ENCODE data around the gene RSAD1. TPM values are rescaled to one million over a fixed set of nuclear protein-coding genes. Genes with fewer than 3 reads are reported as not detected.
A peak's percentile ranks its signal among the peaks of the same experiment; 100 is the strongest.

The RSAD1 gene
- total and polyA plus RNA-seq, 2 donors (not counting 3 experiments of a cell fraction or from before 2014, with no cell fraction given), result 20.3 to 35.5 TPM

- POLR2A ChIA-PET, result interaction anchor here (2.1 kb wide), 1 partner anchor 81 kb away, joined by 8 read pairs; the partner anchor contains the start of gene LRRC59
- intact Hi-C loops (cut with micrococcal nuclease) (loop anchor here (1.0 to 2.0 kb wide), 2 partner anchors 51 to 278 kb away; partner anchors contain the start of gene ACSF2), dilution Hi-C loops (cut with MboI; ENCODE audit: extremely low pct_ligation_motif_present, low sequenced_read_pairs) (no loop called here)
- Histone ChIP-seq H3K27me3 (ENCODE audit: control insufficient read depth in 2 of 2, insufficient read depth in 2 of 2, low read length in 2 of 2) (peaks cover 7 to 17% of the 10 kb centered on the region in 2 experiments), H3K9ac (replicated peaks; ENCODE audit: extremely low read depth, insufficient read depth, low read length) (no peak overlapping the region), H3K9me3 (replicated peaks; ENCODE audit: control insufficient read depth, insufficient read depth, low read length) (no peaks in the 10 kb centered on the region), H3K27ac (ENCODE audit: insufficient read depth, low read depth, low read length) (no peak overlapping the region), H4K20me1 (replicated peaks; ENCODE audit: control insufficient read depth, extremely low read depth, insufficient read depth, low read length) (no peaks in the 10 kb centered on the region), H3K79me2 (ENCODE audit: control insufficient read depth, insufficient read depth, low read length) (peaks cover 8% of the 10 kb centered on the region), H3K4me1 (ENCODE audit: control insufficient read depth, extremely low read depth, insufficient read depth, low read length) (peaks cover 20% of the 10 kb centered on the region), H3K4me3 (replicated peaks in 1 of 3; ENCODE audit: insufficient read depth in 1 of 3, low read depth in 1 of 3, low read length in 3 of 3) (no peak overlapping the region), H3K36me3 (ENCODE audit: control insufficient read depth in 2 of 2, extremely low read depth in 1 of 2, insufficient read depth in 2 of 2, low read length in 2 of 2) (peaks cover 2 to 3% of the 10 kb centered on the region in 2 experiments), H2AFZ (ENCODE audit: low read depth, low read length) (peak overlapping the region; percentile 50), H3K9me1 (replicated peaks; ENCODE audit: control insufficient read depth, extremely low read depth, insufficient read depth, low read length) (no peaks in the 10 kb centered on the region), H3K4me2 (ENCODE audit: insufficient read depth, low read length) (no peak overlapping the region)
- DNase-seq (ENCODE audit: low read depth, low spot score) (no peak), FAIRE-seq (no peak)
- CTCF ChIA-PET, result interaction anchor here (1.3 to 2.4 kb wide), 5 partner anchors 27 to 278 kb away, joined by 3 to 44 read pairs (median 8); partner anchors contain the start of gene LRRC59
- TF ChIP-seq FOS (IDR thresholded peaks at IDR 0.05; ENCODE audit: borderline replicate concordance, insufficient read depth, low read length), result no peak
- no peak for TF ChIP-seq JUN (IDR thresholded peaks at IDR 0.05; ENCODE audit: borderline replicate concordance, insufficient read depth, insufficient read length, low read depth)
- BruUV-seq (replicated peaks), result no TSS peak
Measured at GRCh38 chr17:50477976-50478375, 684 bp upstream of the RSAD1 start.

- BruUV-seq (replicated peaks), result no TSS peak
- DNase-seq (ENCODE audit: low read depth, low spot score), result peak; percentile 72
- peak overlapping the region; percentile 76 for H3K9ac ChIP-seq (replicated peaks; ENCODE audit: extremely low read depth, insufficient read depth, low read length)
- no peak overlapping the region for H3K27ac ChIP-seq (ENCODE audit: insufficient read depth, low read depth, low read length)
- dilution Hi-C loops (cut with MboI; ENCODE audit: extremely low pct_ligation_motif_present, low sequenced_read_pairs), result no loop called here
- H3K4me1 ChIP-seq (ENCODE audit: control insufficient read depth, extremely low read depth, insufficient read depth, low read length), result peaks cover 20% of the 10 kb centered on the region
- H3K27me3 ChIP-seq (ENCODE audit: control insufficient read depth in 2 of 2, insufficient read depth in 2 of 2, low read length in 2 of 2), result peaks cover 7 to 13% of the 10 kb centered on the region in 2 experiments
- peaks cover 8% of the 10 kb centered on the region for H3K79me2 ChIP-seq (ENCODE audit: control insufficient read depth, insufficient read depth, low read length)
- ChIA-PET CTCF (interaction anchor here (0.6 to 2.4 kb wide), 26 partner anchors 9 to 364 kb away, joined by 3 to 44 read pairs (median 4); partner anchors contain the start of genes CHAD, LRRC59 and XYLT2), POLR2A (interaction anchor here (0.6 to 2.1 kb wide), 2 partner anchors 82 to 736 kb away, joined by 3 to 8 read pairs; partner anchors contain the start of gene LRRC59)
- FAIRE-seq, result peak; percentile 84
- peak overlapping the region; percentile 95 for H3K4me2 ChIP-seq (ENCODE audit: insufficient read depth, low read length)
- intact Hi-C loops (cut with micrococcal nuclease), result loop anchor here (1.0 to 5.0 kb wide), 4 partner anchors 53 to 223 kb away; partner anchors contain the start of genes ACSF2 and LRRC59
- no peaks in the 10 kb centered on the region for H3K9me1 ChIP-seq (replicated peaks; ENCODE audit: control insufficient read depth, extremely low read depth, insufficient read depth, low read length)
- TF ChIP-seq FOS (IDR thresholded peaks at IDR 0.05; ENCODE audit: borderline replicate concordance, insufficient read depth, low read length), result no peak
- TF ChIP-seq POLR2A (IDR thresholded peaks at IDR 0.05; ENCODE audit: low read depth, low read length), result no peak
- peak; percentile 28 to 82 for TF ChIP-seq CTCF (IDR thresholded peaks at IDR 0.05; ENCODE audit: extremely low read depth in 1 of 2, insufficient read depth in 1 of 2, low read depth in 1 of 2, low read length in 2 of 2)
- TF ChIP-seq POLR2AphosphoS5 (IDR thresholded peaks at IDR 0.05; ENCODE audit: insufficient read depth, low read depth, low read length), result peak; percentile 25
- peak; percentile 93 for TF ChIP-seq MYC (IDR thresholded peaks at IDR 0.05; ENCODE audit: low read depth, low read length)
- TF ChIP-seq JUN (IDR thresholded peaks at IDR 0.05; ENCODE audit: borderline replicate concordance, insufficient read depth, insufficient read length, low read depth), result no peak
- no peak for TF ChIP-seq EZH2 (IDR thresholded peaks at IDR 0.05; ENCODE audit: borderline replicate concordance, low read depth, low read length, severe bottlenecking)
- TF ChIP-seq MAX (IDR thresholded peaks at IDR 0.05; ENCODE audit: insufficient read depth, insufficient read length), result peak; percentile 92
- no peak for TF ChIP-seq GATA2 (IDR thresholded peaks at IDR 0.05; ENCODE audit: insufficient read depth, insufficient read length, low read depth, low read length)
- peak overlapping the region; percentile 58 to 85 (median 79) for H3K4me3 ChIP-seq (replicated peaks in 1 of 3; ENCODE audit: insufficient read depth in 1 of 3, low read depth in 1 of 3, low read length in 3 of 3)
- H4K20me1 ChIP-seq (replicated peaks; ENCODE audit: control insufficient read depth, extremely low read depth, insufficient read depth, low read length), result no peaks in the 10 kb centered on the region
- H3K9me3 ChIP-seq (replicated peaks; ENCODE audit: control insufficient read depth, insufficient read depth, low read length), result no peaks in the 10 kb centered on the region
- H2AFZ ChIP-seq (ENCODE audit: low read depth, low read length), result peak overlapping the region; percentile 39
- H3K36me3 ChIP-seq (ENCODE audit: control insufficient read depth in 2 of 2, extremely low read depth in 1 of 2, insufficient read depth in 2 of 2, low read length in 2 of 2), result peaks cover 2 to 5% of the 10 kb centered on the region in 2 experiments
Measured at GRCh38 chr17:50479522-50480141, 972 bp downstream of the RSAD1 start.
